Right atrium auricular region (tissue), 2 donors: ENCODE data around the gene MCC. TPM values are rescaled to one million over a fixed set of nuclear protein-coding genes. Genes with fewer than 3 reads are reported as not detected.

ENCODE experiments used
- DNase-seq: peaks from one replicate; pipeline ENCODE4 v3.0.0-alpha.2; 2019; ENCODE audit warnings: low spot score
- H3K27ac ChIP-seq, 2 donors: fragments of 200-600 bp; sonication (generic); 1 replicate in 1 of 2; 2 replicates in 1 of 2; pipeline ENCODE4 v1.5.1; 2016 to 2019
- H3K27me3 ChIP-seq, 2 donors: fragments of 200-600 bp; sonication (generic); one replicate each; pipeline versions ENCODE4 v1.5.1 to v1.6.0; 2017 to 2019
- H3K36me3 ChIP-seq: fragments of 200-600 bp; sonication (generic); one replicate; pipeline ENCODE4 v1.5.1; 2016
- H3K4me1 ChIP-seq, 2 donors: fragments of 200-600 bp; sonication (generic); one replicate each; pipeline versions ENCODE4 v1.5.1 to v1.6.0; 2017 to 2019
- H3K4me3 ChIP-seq, 2 donors: fragments of 200-600 bp; sonication (generic); 1 replicate in 1 of 2; 2 replicates in 1 of 2; pipeline ENCODE4 v1.5.1; 2017 to 2019; ENCODE audit warnings: mild to moderate bottlenecking in 1 of 2, moderate library complexity in 1 of 2
- H3K9me3 ChIP-seq, 2 donors: fragments of 200-600 bp; sonication (generic); one replicate each; pipeline ENCODE4 v1.5.1; 2019
- total RNA-seq, 2 donors: library from RNA; depleted of rRNA; stranded (reverse); fragments of >200 nt; gene quantifications; one replicate each; pipeline ENCODE4 v1.1.0, GENCODE V29; 2016
- TF ChIP-seq, protein P1 (sequence below), 2 donors: fragments of 200-600 bp; sonication (generic); IDR thresholded peaks; one replicate each; pipeline ENCODE4 v1.5.1; 2019; ENCODE audit warnings: antibody characterized with exemption in 2 of 2

Gene MCC
- total RNA-seq, 2 donors from 2014 or later: 28.8 to 31.7 TPM

DNA sequence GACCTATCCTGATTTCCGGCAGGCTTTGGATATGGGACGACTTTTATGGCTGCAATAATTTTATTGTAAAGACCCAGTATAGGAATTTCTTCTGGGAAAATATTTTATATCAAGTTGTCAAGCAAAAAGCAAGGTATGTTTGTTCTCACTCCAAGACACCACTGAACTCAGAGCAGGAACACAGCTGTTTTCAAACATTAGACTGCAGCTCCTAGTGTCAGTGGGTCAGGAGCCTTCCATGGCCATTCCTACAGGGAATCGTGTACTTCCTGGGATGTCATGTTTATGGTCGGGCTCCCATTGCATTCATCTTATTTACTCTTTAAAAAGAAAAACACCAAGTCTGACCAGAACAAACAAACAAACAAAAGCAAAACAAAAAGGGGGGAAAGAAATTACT, 278.8 kb downstream of the MCC start:
- no peak overlapping the region for H3K27ac ChIP-seq
- H3K36me3 ChIP-seq: no peaks in the 10 kb centered on the region
- no peaks in the 10 kb centered on the region for H3K9me3 ChIP-seq
- H3K27me3 ChIP-seq: no peaks in the 10 kb centered on the region
- peaks cover 0 to 47% of the 10 kb centered on the region in 2 donors for H3K4me1 ChIP-seq
- TF ChIP-seq, protein P1, sequence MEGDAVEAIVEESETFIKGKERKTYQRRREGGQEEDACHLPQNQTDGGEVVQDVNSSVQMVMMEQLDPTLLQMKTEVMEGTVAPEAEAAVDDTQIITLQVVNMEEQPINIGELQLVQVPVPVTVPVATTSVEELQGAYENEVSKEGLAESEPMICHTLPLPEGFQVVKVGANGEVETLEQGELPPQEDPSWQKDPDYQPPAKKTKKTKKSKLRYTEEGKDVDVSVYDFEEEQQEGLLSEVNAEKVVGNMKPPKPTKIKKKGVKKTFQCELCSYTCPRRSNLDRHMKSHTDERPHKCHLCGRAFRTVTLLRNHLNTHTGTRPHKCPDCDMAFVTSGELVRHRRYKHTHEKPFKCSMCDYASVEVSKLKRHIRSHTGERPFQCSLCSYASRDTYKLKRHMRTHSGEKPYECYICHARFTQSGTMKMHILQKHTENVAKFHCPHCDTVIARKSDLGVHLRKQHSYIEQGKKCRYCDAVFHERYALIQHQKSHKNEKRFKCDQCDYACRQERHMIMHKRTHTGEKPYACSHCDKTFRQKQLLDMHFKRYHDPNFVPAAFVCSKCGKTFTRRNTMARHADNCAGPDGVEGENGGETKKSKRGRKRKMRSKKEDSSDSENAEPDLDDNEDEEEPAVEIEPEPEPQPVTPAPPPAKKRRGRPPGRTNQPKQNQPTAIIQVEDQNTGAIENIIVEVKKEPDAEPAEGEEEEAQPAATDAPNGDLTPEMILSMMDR (IDR thresholded peaks at IDR 0.05): no peak
- no peak for DNase-seq
- no peak overlapping the region for H3K4me3 ChIP-seq

DNA sequence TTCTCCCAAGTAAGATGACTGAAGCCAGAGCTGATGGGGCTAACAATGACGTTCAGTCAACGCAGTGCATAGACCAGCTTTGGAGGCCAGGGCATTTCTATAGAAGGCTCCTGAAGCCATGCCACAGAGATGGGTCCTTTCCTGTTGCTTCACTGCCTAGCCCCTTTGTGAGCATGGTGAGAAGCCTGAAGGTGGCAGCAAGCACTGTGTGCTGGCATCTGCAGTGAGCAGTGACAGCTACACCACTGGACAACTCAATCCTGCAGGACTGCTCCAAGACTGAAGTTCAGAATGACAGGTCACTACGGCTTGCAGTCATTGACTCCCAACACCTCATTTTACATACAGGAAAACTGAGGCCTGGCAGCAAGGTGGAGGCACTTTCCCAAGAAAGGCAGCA, 282.4 kb downstream of the MCC start:
- Histone ChIP-seq H3K27me3 (no peaks in the 10 kb centered on the region), H3K27ac (no peak overlapping the region), H3K4me3 (no peak overlapping the region), H3K9me3 (no peaks in the 10 kb centered on the region), H3K36me3 (no peaks in the 10 kb centered on the region), H3K4me1 (peaks cover 0 to 48% of the 10 kb centered on the region in 2 donors)
- TF ChIP-seq, protein P1 (IDR thresholded peaks at IDR 0.05): peak; percentile 17 to 59
- no peak for DNase-seq

DNA sequence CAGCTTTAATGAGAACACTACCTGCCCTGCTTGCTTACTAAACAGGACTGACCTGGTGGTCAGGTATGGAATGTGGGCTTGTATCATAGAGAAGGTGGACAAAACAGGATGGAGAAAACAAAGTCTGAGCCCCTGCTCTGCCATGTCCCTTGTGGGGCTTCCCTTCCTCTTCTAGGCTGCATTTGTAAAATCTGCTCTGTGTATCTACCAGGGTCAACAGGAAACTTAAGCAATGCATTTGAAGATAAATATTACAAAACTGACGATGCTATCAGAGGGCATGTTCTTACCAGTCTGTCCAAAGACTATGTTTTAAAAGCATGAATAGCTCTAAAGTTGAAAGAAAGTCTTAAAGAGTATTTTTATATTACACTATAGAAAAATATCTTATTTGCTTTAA, 282.9 kb downstream of the MCC start:
- no peak overlapping the region for H3K27ac ChIP-seq
- TF ChIP-seq, protein P1 (IDR thresholded peaks at IDR 0.05): no peak
- peaks cover 0 to 53% of the 10 kb centered on the region in 2 donors for H3K4me1 ChIP-seq
- no peak overlapping the region for H3K4me3 ChIP-seq
- H3K9me3 ChIP-seq: no peaks in the 10 kb centered on the region
- H3K27me3 ChIP-seq: no peaks in the 10 kb centered on the region
- no peak for DNase-seq
- H3K36me3 ChIP-seq: no peaks in the 10 kb centered on the region

DNA sequence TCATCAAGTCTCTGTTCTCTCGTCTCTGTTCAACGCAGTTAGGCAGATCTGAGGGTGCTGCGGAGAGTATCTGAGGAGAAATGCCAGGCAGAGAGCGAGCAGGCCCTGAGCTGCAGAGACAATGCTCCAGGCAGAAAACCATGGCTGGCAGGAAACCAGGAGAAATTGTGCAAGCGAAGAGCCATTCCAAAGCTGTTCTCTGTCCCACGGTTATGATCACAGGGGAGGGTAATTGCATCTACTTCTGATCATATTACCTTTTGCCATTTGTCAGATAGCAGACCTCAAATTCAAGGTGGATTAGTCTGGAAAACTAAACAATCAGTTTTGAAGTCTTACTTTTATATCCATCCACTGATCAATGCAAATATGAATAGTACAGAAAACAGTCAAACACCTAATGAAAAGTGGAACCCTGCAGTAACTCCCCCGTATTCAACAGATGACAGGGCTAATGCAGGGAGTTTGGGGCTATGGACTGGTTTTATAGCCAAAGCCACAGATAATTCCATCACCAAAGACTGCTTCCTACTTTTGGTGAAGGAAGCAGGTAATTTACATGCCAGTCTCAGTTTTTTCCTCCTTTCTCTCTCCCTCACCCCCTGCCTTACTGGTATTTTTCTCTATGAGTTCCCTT, 283.6 kb downstream of the MCC start:
- H3K9me3 ChIP-seq: no peaks in the 10 kb centered on the region
- DNase-seq: peak; percentile 75
- no peak overlapping the region for H3K27ac ChIP-seq
- H3K36me3 ChIP-seq: no peaks in the 10 kb centered on the region
- H3K4me1 ChIP-seq: peaks cover 0 to 60% of the 10 kb centered on the region in 2 donors
- H3K27me3 ChIP-seq: no peaks in the 10 kb centered on the region
- H3K4me3 ChIP-seq: no peak overlapping the region
- TF ChIP-seq, protein P1 (IDR thresholded peaks at IDR 0.05): no peak

DNA sequence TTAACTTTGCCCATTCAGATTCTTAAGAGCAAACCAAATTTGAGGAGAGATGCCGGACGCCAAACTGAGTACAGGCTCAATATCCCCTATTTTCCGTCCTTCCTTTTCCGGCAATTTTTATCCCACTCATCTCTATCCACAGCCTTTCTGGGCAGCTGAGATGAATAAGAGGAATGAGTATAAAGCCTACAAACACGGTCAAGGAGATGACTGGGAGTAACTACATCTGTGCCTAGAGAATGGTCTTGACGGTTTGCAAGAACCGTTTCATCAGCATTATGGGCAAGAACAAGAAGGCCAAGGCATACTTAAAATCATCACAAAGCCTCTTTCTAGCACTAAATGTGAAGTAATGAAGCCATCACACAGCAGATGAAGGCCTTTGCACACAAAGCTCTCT, 284.3 kb downstream of the MCC start:
- H3K27me3 ChIP-seq: no peaks in the 10 kb centered on the region
- peaks cover 0 to 67% of the 10 kb centered on the region in 2 donors for H3K4me1 ChIP-seq
- peak overlapping the region; percentile 67 to 80 for H3K27ac ChIP-seq
- TF ChIP-seq, protein P1 (IDR thresholded peaks at IDR 0.05): no peak
- DNase-seq: no peak
- no peaks in the 10 kb centered on the region for H3K36me3 ChIP-seq
- H3K4me3 ChIP-seq: no peak overlapping the region
- no peaks in the 10 kb centered on the region for H3K9me3 ChIP-seq
